Putamen (tissue), 1 donor: ENCODE results near the gene PRIM1.
"Not testable (repeated sequence)": the region's sequence is repeated elsewhere in the genome, so short reads cannot be mapped to it uniquely, and the experiment has no call there.

Experiments used
- DNase-seq: peaks from one replicate; pipeline ENCODE4 v3.0.0-alpha.2; 2016; ENCODE audit warnings: low spot score

The PRIM1 gene

GRCh38 chr12:56760460-56760859 is 8.3 kb upstream of the PRIM1 start:
- no peak for DNase-seq

- DNase-seq: no peak
These were observed 7.3 kb upstream of the PRIM1 start for GRCh38 chr12:56759263-56759908.

- DNase-seq: no peak
These were observed 6.7 kb upstream of the PRIM1 start for GRCh38 chr12:56758728-56759262.

GRCh38 chr12:56757971-56758370 is 5.8 kb upstream of the PRIM1 start:
- not testable (repeated sequence) for DNase-seq

GRCh38 chr12:56753566-56753965 is 1.4 kb upstream of the PRIM1 start:
- DNase-seq: no peak

GRCh38 chr12:56750596-56750995 is 1.5 kb downstream of the PRIM1 start:
- DNase-seq: not testable (repeated sequence)

GRCh38 chr12:56749853-56750252 is 2.3 kb downstream of the PRIM1 start:
- no peak for DNase-seq

GRCh38 chr12:56749359-56749758 is 2.8 kb downstream of the PRIM1 start:
- no peak for DNase-seq

- DNase-seq: no peak
These were observed 23.8 kb downstream of the PRIM1 start for GRCh38 chr12:56728139-56728861.

- not testable (repeated sequence) for DNase-seq
These were observed 25.9 kb downstream of the PRIM1 start for GRCh38 chr12:56726196-56726675.

GRCh38 chr12:56725723-56726102 is 26.4 kb downstream of the PRIM1 start:
- no peak for DNase-seq

- peak; percentile 99 for DNase-seq
These were observed 27.0 kb downstream of the PRIM1 start, which contains the start of gene NACA for GRCh38 chr12:56724972-56725722. TSS of gene NACA (minus strand) at chr12:56725299. CDS start at chr12:56724521, 778 bp downstream.

- DNase-seq: no peak
These were observed 27.5 kb downstream of the PRIM1 start for GRCh38 chr12:56724701-56724971.

- DNase-seq: peak; percentile 8
These were observed 28.0 kb downstream of the PRIM1 start for GRCh38 chr12:56723889-56724700.

GRCh38 chr12:56723352-56723751 is 28.8 kb downstream of the PRIM1 start:
- DNase-seq: no peak

- no peak for DNase-seq
These were observed 29.3 kb downstream of the PRIM1 start for GRCh38 chr12:56722832-56723231.

GRCh38 chr12:56721721-56722120 is 30.4 kb downstream of the PRIM1 start:
- no peak for DNase-seq

GRCh38 chr12:56721216-56721615 is 30.9 kb downstream of the PRIM1 start:
- no peak for DNase-seq

GRCh38 chr12:56720731-56721151 is 31.4 kb downstream of the PRIM1 start:
- no peak for DNase-seq

GRCh38 chr12:56719056-56719455 is 33.1 kb downstream of the PRIM1 start:
- no peak for DNase-seq

GRCh38 chr12:56718636-56719035 is 33.5 kb downstream of the PRIM1 start:
- DNase-seq: no peak

GRCh38 chr12:56718149-56718548 is 34.0 kb downstream of the PRIM1 start:
- DNase-seq: no peak
